Measurements from ENCODE around the gene TARS3.

The TARS3 gene

GRCh38 chr15:101733545-101733944 lies 9.3 kb upstream of the TARS3 start:
- no peaks in the 10 kb centered on the region for H4K20me1 ChIP-seq (ENCODE audit: insufficient read depth, low read length, poor library complexity, severe bottlenecking)
- no peaks in the 10 kb centered on the region for H3K4me1 ChIP-seq (ENCODE audit: insufficient read depth, low read length, poor library complexity, severe bottlenecking)
- no peaks in the 10 kb centered on the region for H3K79me2 ChIP-seq (ENCODE audit: insufficient read depth, low read length)
- no peaks in the 10 kb centered on the region for H3F3A ChIP-seq (ENCODE audit: low read depth)
- no peaks in the 10 kb centered on the region for H3K36me3 ChIP-seq (ENCODE audit: insufficient read depth, low read length)
- H3K4me2 ChIP-seq (ENCODE audit: low read depth, low read length, poor library complexity, severe bottlenecking) = no peak overlapping the region
- no peak for TF ChIP-seq CTCF (conservative IDR thresholded peaks at IDR 0.05; ENCODE audit: low read length)
- no peak overlapping the region for H3K4me3 ChIP-seq (ENCODE audit: low read length, poor library complexity, severe bottlenecking)
- H2AFZ ChIP-seq (ENCODE audit: low read length) = no peak overlapping the region
- no peaks in the 10 kb centered on the region for H3K9me2 ChIP-seq (replicated peaks; ENCODE audit: low read depth, low read length)
- no peaks in the 10 kb centered on the region for H3K27me3 ChIP-seq (ENCODE audit: insufficient read depth, low read length, poor library complexity, severe bottlenecking)
- H3K9ac ChIP-seq (ENCODE audit: low read depth, low read length, poor library complexity, severe bottlenecking) = no peak overlapping the region
- no peaks in the 10 kb centered on the region for H3K9me3 ChIP-seq (ENCODE audit: insufficient read depth, low read depth, low read length)

GRCh38 chr15:101732772-101733171 lies 8.5 kb upstream of the TARS3 start:
- H3K36me3 ChIP-seq (ENCODE audit: insufficient read depth, low read length) = no peaks in the 10 kb centered on the region
- no peaks in the 10 kb centered on the region for H4K20me1 ChIP-seq (ENCODE audit: insufficient read depth, low read length, poor library complexity, severe bottlenecking)
- H3K27me3 ChIP-seq (ENCODE audit: insufficient read depth, low read length, poor library complexity, severe bottlenecking) = no peaks in the 10 kb centered on the region
- no peak overlapping the region for H2AFZ ChIP-seq (ENCODE audit: low read length)
- no peak overlapping the region for H3K4me2 ChIP-seq (ENCODE audit: low read depth, low read length, poor library complexity, severe bottlenecking)
- H3K9ac ChIP-seq (ENCODE audit: low read depth, low read length, poor library complexity, severe bottlenecking) = no peak overlapping the region
- H3K9me3 ChIP-seq (ENCODE audit: insufficient read depth, low read depth, low read length) = peaks cover 3% of the 10 kb centered on the region; the same call in 1 of the 2 replicates
- H3K4me1 ChIP-seq (ENCODE audit: insufficient read depth, low read length, poor library complexity, severe bottlenecking) = no peaks in the 10 kb centered on the region
- H3K79me2 ChIP-seq (ENCODE audit: insufficient read depth, low read length) = no peaks in the 10 kb centered on the region
- no peak for TF ChIP-seq EZH2phosphoT487 (IDR thresholded peaks at IDR 0.05; ENCODE audit: borderline replicate concordance)
- TF ChIP-seq CTCF (conservative IDR thresholded peaks at IDR 0.05; ENCODE audit: low read length) = no peak
- H3K4me3 ChIP-seq (ENCODE audit: low read length, poor library complexity, severe bottlenecking) = no peak overlapping the region
- no peaks in the 10 kb centered on the region for H3F3A ChIP-seq (ENCODE audit: low read depth)
- H3K9me2 ChIP-seq (replicated peaks; ENCODE audit: low read depth, low read length) = no peaks in the 10 kb centered on the region

- no peaks in the 10 kb centered on the region for H3F3A ChIP-seq (ENCODE audit: low read depth)
- no peaks in the 10 kb centered on the region for H3K36me3 ChIP-seq (ENCODE audit: insufficient read depth, low read length)
- TF ChIP-seq CTCF (conservative IDR thresholded peaks at IDR 0.05; ENCODE audit: low read length) = no peak
- TF ChIP-seq EZH2phosphoT487 (IDR thresholded peaks at IDR 0.05; ENCODE audit: borderline replicate concordance) = no peak
- no peak overlapping the region for H3K4me3 ChIP-seq (ENCODE audit: low read length, poor library complexity, severe bottlenecking)
- H3K9ac ChIP-seq (ENCODE audit: low read depth, low read length, poor library complexity, severe bottlenecking) = no peak overlapping the region
- no peak overlapping the region for H3K4me2 ChIP-seq (ENCODE audit: low read depth, low read length, poor library complexity, severe bottlenecking)
- no peaks in the 10 kb centered on the region for H3K27me3 ChIP-seq (ENCODE audit: insufficient read depth, low read length, poor library complexity, severe bottlenecking)
- H4K20me1 ChIP-seq (ENCODE audit: insufficient read depth, low read length, poor library complexity, severe bottlenecking) = no peaks in the 10 kb centered on the region
- H3K4me1 ChIP-seq (ENCODE audit: insufficient read depth, low read length, poor library complexity, severe bottlenecking) = no peaks in the 10 kb centered on the region
- H3K9me2 ChIP-seq (replicated peaks; ENCODE audit: low read depth, low read length) = no peaks in the 10 kb centered on the region
- no peaks in the 10 kb centered on the region for H3K79me2 ChIP-seq (ENCODE audit: insufficient read depth, low read length)
- H3K9me3 ChIP-seq (ENCODE audit: insufficient read depth, low read depth, low read length) = peaks cover 3% of the 10 kb centered on the region; the same call in 1 of the 2 replicates
- no peak overlapping the region for H2AFZ ChIP-seq (ENCODE audit: low read length)
Measured at GRCh38 chr15:101731746-101732145, 7.5 kb upstream of the TARS3 start.
